H9 (cell line): Measurements from ENCODE around the gene SPRYD7. TPM values are rescaled to one million over a fixed set of nuclear protein-coding genes. Genes with fewer than 3 reads are reported as not detected.

Source experiments
- DNase-seq: peaks from one replicate; pipeline ENCODE4 v3.0.0-alpha.2; 2017
- H2AFZ ChIP-seq: one replicate; pipeline ENCODE4 v1.6.1; 2013; ENCODE audit warnings: mild to moderate bottlenecking, low read length, control low read depth, moderate library complexity
- H2AK5ac ChIP-seq: 2 replicates; pipeline ENCODE4 v1.6.1; 2013; ENCODE audit warnings: low read length, control low read depth, mixed read lengths; ENCODE audit not compliant: insufficient read length
- H2BK120ac ChIP-seq: one replicate; pipeline ENCODE4 v1.6.1; 2013; ENCODE audit warnings: low read depth, mild to moderate bottlenecking, low read length, control low read depth, inconsistent platforms; ENCODE audit not compliant: poor library complexity, severe bottlenecking
- H2BK12ac ChIP-seq: 2 replicates; pipeline ENCODE4 v1.6.1; 2013; ENCODE audit warnings: low read length, control low read depth, mixed read lengths, low read depth; ENCODE audit not compliant: insufficient read length
- H2BK15ac ChIP-seq: 2 replicates; pipeline ENCODE4 v1.6.1; 2013; ENCODE audit warnings: low read depth, low read length, control low read depth
- H2BK20ac ChIP-seq: one replicate; pipeline ENCODE4 v1.6.1; 2013; ENCODE audit warnings: low read depth, mild to moderate bottlenecking, low read length, control low read depth, inconsistent platforms; ENCODE audit not compliant: poor library complexity, severe bottlenecking
- H2BK5ac ChIP-seq: 2 replicates; pipeline ENCODE4 v1.6.1; 2013; ENCODE audit warnings: low read length, control low read depth, mixed read lengths; ENCODE audit not compliant: insufficient read length
- H3K14ac ChIP-seq: 2 replicates; pipeline ENCODE4 v1.6.1; 2013; ENCODE audit warnings: low read length, control low read depth; ENCODE audit not compliant: insufficient read depth
- H3K18ac ChIP-seq: 2 replicates; pipeline ENCODE4 v1.6.1; 2013; ENCODE audit warnings: low read depth, mild to moderate bottlenecking, mixed read lengths, low read length, control low read depth; ENCODE audit not compliant: insufficient read length
- H3K23ac ChIP-seq: 2 replicates; pipeline ENCODE4 v1.6.1; 2013; ENCODE audit warnings: low read length, control low read depth, mixed read lengths, low read depth; ENCODE audit not compliant: insufficient read length
- H3K23me2 ChIP-seq: 2 replicates; pipeline ENCODE4 v1.6.1; 2013; ENCODE audit warnings: low read depth, mild to moderate bottlenecking, mixed read lengths, low read length, control low read depth; ENCODE audit not compliant: insufficient read length, poor library complexity, severe bottlenecking
- H3K27ac ChIP-seq: 2 replicates; pipeline ENCODE4 v1.5.1; 2013; ENCODE audit warnings: low read length, control low read depth, mixed read lengths, low read depth; ENCODE audit not compliant: insufficient read length
- H3K27me3 ChIP-seq: 2 replicates; pipeline ENCODE4 v1.6.1; 2013; ENCODE audit warnings: low read length, control low read depth, inconsistent platforms; ENCODE audit not compliant: insufficient read depth
- H3K4ac ChIP-seq: 2 replicates; pipeline ENCODE4 v1.6.1; 2013; ENCODE audit warnings: low read depth, mild to moderate bottlenecking, control low read depth, inconsistent platforms, low read length, moderate library complexity
- H3K4me1 ChIP-seq: 2 replicates; pipeline ENCODE4 v1.6.1; 2013; ENCODE audit warnings: low read length, control low read depth, inconsistent platforms; ENCODE audit not compliant: insufficient read depth
- H3K4me2 ChIP-seq: 2 replicates; pipeline ENCODE4 v1.6.1; 2013; ENCODE audit warnings: low read length, control low read depth, mixed read lengths; ENCODE audit not compliant: insufficient read length, insufficient read depth
- H3K56ac ChIP-seq: 2 replicates; pipeline ENCODE4 v1.6.1; 2013; ENCODE audit warnings: low read depth, mild to moderate bottlenecking, mixed read lengths, low read length, control low read depth; ENCODE audit not compliant: insufficient read length
- H3K79me1 ChIP-seq: 2 replicates; pipeline ENCODE4 v1.6.1; 2013; ENCODE audit warnings: low read depth, mild to moderate bottlenecking, moderate library complexity, low read length, control low read depth, inconsistent platforms; ENCODE audit not compliant: insufficient read depth, poor library complexity, severe bottlenecking
- H3K79me2 ChIP-seq: 2 replicates; pipeline ENCODE4 v1.6.1; 2013; ENCODE audit warnings: low read length, control low read depth, inconsistent platforms; ENCODE audit not compliant: insufficient read depth
- H3K9ac ChIP-seq: 2 replicates; pipeline ENCODE4 v1.6.1; 2013; ENCODE audit warnings: low read length, control low read depth, mixed read lengths; ENCODE audit not compliant: insufficient read length; ENCODE audit errors: extremely low read depth
- H3K9me3 ChIP-seq: one replicate; pipeline ENCODE4 v1.6.1; 2013; ENCODE audit warnings: low read depth, low read length, inconsistent platforms; ENCODE audit not compliant: control insufficient read depth
- H3T11ph ChIP-seq: one replicate; pipeline ENCODE4 v1.6.1; 2013; ENCODE audit warnings: mild to moderate bottlenecking, low read length, control low read depth, inconsistent platforms
- H4K20me1 ChIP-seq: one replicate; pipeline ENCODE4 v1.6.1; 2013; ENCODE audit not compliant: control insufficient read depth, insufficient read length, insufficient read depth
- H4K5ac ChIP-seq: 2 replicates; pipeline ENCODE4 v1.6.1; 2013; ENCODE audit warnings: low read depth, mild to moderate bottlenecking, mixed read lengths, low read length, control low read depth; ENCODE audit not compliant: insufficient read length
- H4K8ac ChIP-seq: replicated peaks from 2 replicates; pipeline ENCODE4 v1.6.1; 2013; ENCODE audit warnings: low read length, control low read depth, mixed read lengths, low read depth; ENCODE audit not compliant: insufficient read length
- H4K91ac ChIP-seq: 2 replicates; pipeline ENCODE4 v1.6.1; 2013; ENCODE audit warnings: low read depth, mild to moderate bottlenecking, moderate library complexity, mixed read lengths, low read length, control low read depth; ENCODE audit not compliant: insufficient read length
- H3K27ac Mint-ChIP-seq, 3 experiments: 2 replicates in 2 of 3; 3 replicates in 1 of 3; pipeline ENCODE4 v1.8.0; 2020 to 2021; ENCODE audit warnings: mixed read lengths in 3 of 3, mild to moderate bottlenecking in 1 of 3, moderate library complexity in 1 of 3
- H3K27me3 Mint-ChIP-seq: 2 replicates; pipeline ENCODE4 v1.8.0; 2021; ENCODE audit warnings: low read depth, mild to moderate bottlenecking, moderate library complexity, mixed read lengths
- H3K36me3 Mint-ChIP-seq, 3 experiments: 2 replicates in 2 of 3; 3 replicates in 1 of 3; pipeline ENCODE4 v1.8.0; 2020 to 2021; ENCODE audit warnings: low read depth in 3 of 3, mixed read lengths in 3 of 3; ENCODE audit not compliant: insufficient read depth in 1 of 3
- H3K4me1 Mint-ChIP-seq, 2 experiments: 2 replicates each; pipeline ENCODE4 v1.8.0; 2020; ENCODE audit warnings: mixed read lengths in 2 of 2
- H3K4me3 Mint-ChIP-seq, 2 experiments: 2 replicates in 1 of 2; 3 replicates in 1 of 2; pipeline ENCODE4 v1.8.0; 2020 to 2021; ENCODE audit warnings: mild to moderate bottlenecking in 2 of 2, mixed read lengths in 2 of 2, moderate library complexity in 1 of 2
- H3K9me3 Mint-ChIP-seq, 2 experiments: 2 replicates in 1 of 2; 3 replicates in 1 of 2; pipeline ENCODE4 v1.8.0; 2020; ENCODE audit warnings: mild to moderate bottlenecking in 2 of 2, mixed read lengths in 2 of 2, moderate library complexity in 1 of 2
- WGBS: extraction: QIAGEN DNeasy Blood & Tissue Kit; methylation state at CpG from one replicate; pipeline ENCODE4 v1.1.7; 2013; ENCODE audit warnings: missing lambda C conversion rate, low lambda C conversion rate, mixed read lengths; ENCODE audit not compliant: insufficient read length; ENCODE audit errors: extremely low coverage; 5-methylcytosine and 5-hydroxymethylcytosine counted together
- total RNA-seq: library from RNA; stranded (reverse); gene quantifications from 2 replicates; pipeline ENCODE4 v1.2.1, GENCODE V29; 2021
- TF ChIP-seq, protein P1 (sequence below): fragments of 200-600 bp; sonication (generic); conservative IDR thresholded peaks from 3 replicates; pipeline ENCODE4 v1.8.0; 2021; ENCODE audit warnings: antibody characterized with exemption, mild to moderate bottlenecking

The SPRYD7 gene
- total RNA-seq, 1 experiment from 2014 or later: 1.8 TPM

DNA sequence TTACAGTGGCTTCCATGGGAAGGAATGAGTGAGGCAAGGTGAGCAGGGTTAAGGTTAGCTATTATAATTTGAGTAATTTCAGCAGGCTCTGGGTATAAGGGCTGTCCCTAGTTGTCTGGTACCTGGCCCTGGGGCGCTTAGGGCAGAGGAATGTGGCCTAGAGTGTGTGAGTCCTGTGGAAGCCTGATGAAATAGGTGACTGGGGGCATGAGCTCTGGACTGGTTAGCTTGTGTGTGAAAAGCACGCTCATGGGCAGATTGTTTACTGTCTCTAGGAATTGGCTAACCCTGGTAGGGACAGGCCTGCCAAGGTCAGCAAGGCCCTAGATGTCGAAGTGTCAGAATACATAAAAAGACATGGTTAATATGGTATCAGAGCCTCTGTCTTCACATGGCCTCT lies 42.5 kb downstream of the SPRYD7 start:
- no CpG with 5 or more reads among the region's 3 CpGs for WGBS
- Mint-ChIP-seq H3K36me3 (no peaks in the 10 kb centered on the region; a peak in 2 of 7 replicates), H3K4me3 (no peak overlapping the region), H3K27ac (no peak overlapping the region), H3K9me3 (peaks cover 4 to 9% of the 10 kb centered on the region in 2 experiments; a peak in 3 of 5 replicates), H3K27me3 (no peaks in the 10 kb centered on the region), H3K4me1 (no peaks in the 10 kb centered on the region)
- H2BK20ac ChIP-seq: no peak overlapping the region
- no peak overlapping the region for H4K5ac ChIP-seq
- H3T11ph ChIP-seq: no peak overlapping the region
- H2AK5ac ChIP-seq: no peak overlapping the region
- no peak overlapping the region for H3K14ac ChIP-seq
- H3K27ac ChIP-seq: no peak overlapping the region
- TF ChIP-seq, protein P1, sequence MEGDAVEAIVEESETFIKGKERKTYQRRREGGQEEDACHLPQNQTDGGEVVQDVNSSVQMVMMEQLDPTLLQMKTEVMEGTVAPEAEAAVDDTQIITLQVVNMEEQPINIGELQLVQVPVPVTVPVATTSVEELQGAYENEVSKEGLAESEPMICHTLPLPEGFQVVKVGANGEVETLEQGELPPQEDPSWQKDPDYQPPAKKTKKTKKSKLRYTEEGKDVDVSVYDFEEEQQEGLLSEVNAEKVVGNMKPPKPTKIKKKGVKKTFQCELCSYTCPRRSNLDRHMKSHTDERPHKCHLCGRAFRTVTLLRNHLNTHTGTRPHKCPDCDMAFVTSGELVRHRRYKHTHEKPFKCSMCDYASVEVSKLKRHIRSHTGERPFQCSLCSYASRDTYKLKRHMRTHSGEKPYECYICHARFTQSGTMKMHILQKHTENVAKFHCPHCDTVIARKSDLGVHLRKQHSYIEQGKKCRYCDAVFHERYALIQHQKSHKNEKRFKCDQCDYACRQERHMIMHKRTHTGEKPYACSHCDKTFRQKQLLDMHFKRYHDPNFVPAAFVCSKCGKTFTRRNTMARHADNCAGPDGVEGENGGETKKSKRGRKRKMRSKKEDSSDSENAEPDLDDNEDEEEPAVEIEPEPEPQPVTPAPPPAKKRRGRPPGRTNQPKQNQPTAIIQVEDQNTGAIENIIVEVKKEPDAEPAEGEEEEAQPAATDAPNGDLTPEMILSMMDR: no peak
- no peak overlapping the region for H4K8ac ChIP-seq
- no peak overlapping the region for H4K91ac ChIP-seq
- no peaks in the 10 kb centered on the region for H3K79me2 ChIP-seq
- no peak overlapping the region for H2AFZ ChIP-seq
- no peaks in the 10 kb centered on the region for H4K20me1 ChIP-seq
- H2BK15ac ChIP-seq: no peak overlapping the region
- H3K4me1 ChIP-seq: no peaks in the 10 kb centered on the region
- no peaks in the 10 kb centered on the region for H3K9me3 ChIP-seq
- no peak overlapping the region for H3K56ac ChIP-seq
- no peaks in the 10 kb centered on the region for H3K27me3 ChIP-seq
- no peaks in the 10 kb centered on the region for H3K79me1 ChIP-seq
- DNase-seq: no peak
- H3K23me2 ChIP-seq: no peaks in the 10 kb centered on the region
- H3K9ac ChIP-seq: no peak overlapping the region
- no peak overlapping the region for H2BK5ac ChIP-seq
- H2BK120ac ChIP-seq: no peak overlapping the region
- no peak overlapping the region for H3K4me2 ChIP-seq
- no peak overlapping the region for H2BK12ac ChIP-seq
- H3K23ac ChIP-seq: no peak overlapping the region
- H3K4ac ChIP-seq: no peak overlapping the region
- no peak overlapping the region for H3K18ac ChIP-seq
